GM18519 (cell line): ENCODE measurements around the gene PLPPR5.

Experiments used
- ATAC-seq: cut with Tn5 transposase; IDR thresholded peaks from one replicate; pipeline ENCODE4 v1.9.1; 2021; ENCODE audit warnings: mild to moderate bottlenecking, moderate library complexity; ENCODE audit not compliant: unreplicated experiment, low FRiP score

Gene PLPPR5

DNA sequence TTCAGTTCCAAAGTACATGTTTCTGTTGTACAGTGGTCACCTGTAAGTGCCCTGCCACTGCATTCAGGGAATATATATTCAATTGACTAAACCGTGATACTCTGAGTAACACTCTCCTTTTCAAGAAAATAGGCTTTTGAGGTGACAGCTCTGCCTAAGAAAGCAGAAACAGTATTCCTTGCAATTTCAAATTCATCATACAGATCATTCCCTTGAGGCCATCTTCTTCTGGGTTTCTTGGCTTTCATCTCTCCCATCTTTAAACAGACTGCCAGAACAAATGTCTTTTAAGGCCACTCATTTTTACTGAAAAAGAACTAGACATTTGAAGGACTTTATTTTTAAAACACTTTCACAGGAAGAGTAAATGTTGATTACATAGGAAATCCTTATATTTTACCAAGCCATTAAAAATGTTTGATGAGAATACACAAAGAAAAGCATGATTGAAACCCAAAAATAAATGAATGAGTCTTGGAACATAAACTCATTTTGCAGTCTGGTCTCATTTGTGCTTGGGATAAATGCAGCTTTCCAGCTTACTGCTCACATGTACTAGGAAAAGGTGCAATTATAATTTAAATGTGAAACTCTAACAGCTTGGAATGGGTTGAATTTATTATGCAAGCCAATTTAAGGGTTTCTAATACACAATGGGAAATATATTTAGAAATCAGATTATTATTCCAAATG is 34.7 kb downstream of the PLPPR5 start:
- ATAC-seq, result no peak

DNA sequence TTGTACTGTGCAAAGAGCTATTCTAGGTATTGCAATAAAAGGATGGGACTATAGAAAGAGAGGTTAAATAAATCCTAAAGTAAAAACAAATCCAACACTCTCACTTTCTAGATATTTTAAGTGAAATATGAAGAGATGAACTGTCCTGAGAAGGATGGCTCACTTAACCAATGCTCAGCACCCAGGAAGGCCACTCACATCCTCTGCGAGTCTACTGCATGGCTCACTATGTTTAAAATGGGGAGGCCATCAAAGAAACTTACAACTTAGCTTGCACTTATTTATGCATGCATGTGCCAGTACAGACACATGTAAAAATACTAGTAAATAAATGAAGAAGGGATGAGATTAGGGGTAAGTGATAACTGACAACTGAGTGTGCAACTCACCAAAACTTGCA is 37.5 kb downstream of the PLPPR5 start:
- ATAC-seq, result no peak

DNA sequence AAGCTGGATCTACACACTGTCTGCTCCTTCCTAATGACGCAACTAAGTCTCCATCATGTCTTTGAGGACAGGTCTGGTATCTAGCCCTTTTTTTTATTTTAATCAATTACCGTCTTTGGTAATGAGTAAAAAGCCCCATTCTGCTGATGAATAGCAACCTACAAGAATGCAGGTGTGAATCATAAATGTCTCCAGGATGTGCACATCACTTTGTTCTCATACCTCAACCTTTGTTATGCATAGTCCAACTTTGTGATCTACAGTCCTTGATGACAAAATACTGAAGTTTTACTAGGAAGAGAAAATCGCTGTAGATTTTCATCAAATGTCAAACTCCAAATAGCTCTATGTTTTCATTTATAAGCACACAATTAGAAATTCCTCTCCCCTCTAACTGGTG is 39.3 kb downstream of the PLPPR5 start:
- ATAC-seq, result no peak

DNA sequence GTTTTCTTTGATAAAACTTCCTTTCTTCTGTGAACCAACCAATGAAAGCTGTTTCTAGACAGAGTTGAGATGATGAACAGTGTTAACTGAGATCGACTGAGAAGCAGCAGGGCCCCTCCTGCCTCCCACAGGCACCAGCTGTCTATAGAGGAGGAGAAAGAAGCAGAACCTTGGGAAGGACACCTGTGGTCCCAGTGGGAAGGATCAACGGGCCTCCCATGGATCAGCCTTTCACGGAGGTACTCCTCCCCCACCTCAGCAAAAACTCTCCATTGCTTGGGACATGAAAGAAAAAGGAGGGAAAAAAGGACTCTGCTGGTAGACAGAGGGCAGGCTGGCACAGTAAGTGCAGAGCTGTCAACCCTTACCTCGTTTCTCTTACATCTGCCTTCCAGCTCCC is 40.5 kb downstream of the PLPPR5 start:
- ATAC-seq, result no peak

DNA sequence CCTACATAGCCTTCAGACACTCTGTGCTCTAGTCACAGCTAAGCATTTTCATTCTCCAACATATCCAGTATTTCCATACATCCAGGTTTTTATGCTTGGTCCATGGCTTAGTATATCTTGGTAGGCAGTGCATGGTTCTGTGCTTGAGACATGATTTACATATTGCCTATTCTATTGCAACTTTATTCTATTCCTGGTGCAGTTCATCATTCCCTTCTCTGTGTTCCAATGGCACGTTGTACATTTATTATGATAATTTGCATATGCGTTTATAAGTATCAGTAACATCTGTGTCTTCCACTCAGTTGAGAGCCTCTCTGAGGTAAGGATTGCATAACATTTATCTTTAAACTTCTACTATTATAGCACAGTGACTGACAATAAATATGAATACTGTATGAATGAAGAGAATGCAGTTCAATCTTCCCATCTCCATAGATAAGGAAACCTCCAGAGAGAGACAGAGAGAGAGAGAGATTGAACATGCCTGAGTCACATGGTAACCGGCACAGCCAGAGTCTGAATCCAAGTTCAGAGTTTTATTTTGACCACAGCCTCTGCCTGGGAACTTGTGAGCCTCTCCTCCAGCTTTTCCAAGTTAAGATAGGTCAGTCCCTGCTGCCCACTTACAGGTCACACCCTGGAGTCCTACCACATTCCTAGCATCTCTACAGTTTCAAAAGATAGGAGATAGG is 41.5 kb downstream of the PLPPR5 start:
- no peak for ATAC-seq

DNA sequence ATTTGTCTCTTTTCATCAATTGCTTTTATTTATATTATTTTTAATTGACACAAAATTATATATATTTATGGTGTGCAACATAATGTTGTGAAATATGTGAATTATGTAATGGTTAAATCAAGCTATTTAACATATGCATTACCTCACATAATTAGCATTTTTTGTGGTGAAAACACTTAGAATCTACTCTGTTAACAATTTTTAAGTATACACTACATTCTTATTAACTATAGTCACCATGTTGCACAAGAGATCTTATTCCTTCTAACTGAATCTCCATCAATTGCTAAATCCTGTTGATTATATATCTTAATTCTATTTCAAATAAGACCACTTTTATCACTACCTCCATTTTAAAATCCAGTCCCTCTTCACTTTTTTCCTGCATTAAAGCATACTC is 42.5 kb downstream of the PLPPR5 start:
- ATAC-seq, result no peak

DNA sequence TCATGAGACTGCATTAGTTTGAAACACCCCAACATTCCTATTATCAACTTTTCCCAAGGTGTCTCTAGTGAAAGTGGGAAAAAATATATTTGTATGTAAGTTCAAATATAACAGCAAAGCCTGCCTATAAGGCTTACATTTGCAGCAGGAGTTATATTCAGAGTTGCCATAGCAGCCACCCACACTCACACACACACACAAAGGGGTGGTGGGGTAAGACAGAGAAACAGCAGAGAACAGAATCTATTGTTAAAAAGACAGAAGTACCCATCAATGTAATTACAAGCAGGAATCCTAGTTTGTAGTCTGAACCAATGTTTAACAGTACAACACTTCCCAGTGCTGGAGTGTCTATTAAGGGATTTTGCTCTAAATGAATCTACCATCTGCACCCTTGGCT is 55.0 kb downstream of the PLPPR5 start:
- ATAC-seq, result no peak

DNA sequence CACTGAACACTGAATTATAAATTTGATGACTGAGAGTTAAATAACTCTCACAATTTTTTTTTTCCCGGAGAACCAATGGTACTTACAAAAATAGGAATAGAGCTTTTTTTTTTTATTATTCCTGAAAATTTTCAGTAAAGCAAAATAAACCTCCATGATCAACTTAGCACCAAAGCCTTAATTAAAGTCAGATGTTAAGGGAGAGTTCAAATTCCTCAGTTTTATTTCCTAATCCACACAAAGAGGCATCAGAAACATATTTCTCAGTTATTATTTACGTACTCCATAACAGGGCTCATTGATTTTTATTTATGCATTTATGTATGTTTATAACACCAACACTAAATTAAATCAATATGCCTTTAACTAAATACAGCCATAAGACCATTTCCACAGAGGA is 55.5 kb downstream of the PLPPR5 start:
- no peak for ATAC-seq

DNA sequence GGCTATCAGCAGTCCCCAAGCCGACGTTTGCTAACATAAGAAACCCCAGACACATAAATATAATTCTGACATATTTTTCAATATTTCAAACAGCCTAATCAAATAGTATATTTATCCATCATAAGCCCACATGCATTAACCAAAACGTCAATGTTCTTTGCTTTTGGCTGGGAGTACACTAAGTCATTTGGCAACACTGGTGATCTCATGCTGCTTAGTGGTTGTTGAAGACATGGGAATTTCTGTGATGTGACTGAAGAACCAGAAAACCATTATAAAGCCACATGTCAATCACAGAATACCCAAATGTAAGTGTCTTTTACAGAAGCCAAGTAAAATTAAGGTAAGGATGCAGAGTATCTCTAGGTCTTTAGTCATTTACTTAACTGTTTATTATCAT is 57.6 kb downstream of the PLPPR5 start:
- ATAC-seq, result no peak

DNA sequence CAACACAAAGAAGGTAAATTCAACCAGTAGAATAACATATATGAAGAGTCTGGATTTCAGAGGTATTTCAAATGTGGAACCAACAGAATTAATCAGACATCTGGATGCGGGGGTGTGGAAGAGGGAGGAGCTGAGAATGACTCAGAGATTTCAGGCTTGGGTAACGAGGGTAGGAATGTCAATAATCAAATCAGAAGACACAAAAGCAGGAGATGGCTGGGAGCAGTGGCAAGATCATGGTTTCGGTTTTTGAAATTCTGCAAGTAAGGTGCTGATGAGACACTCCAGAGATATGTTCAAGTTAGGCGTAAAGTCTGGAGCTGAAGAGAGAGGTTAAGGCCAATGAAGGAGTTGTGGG is 64.0 kb downstream of the PLPPR5 start:
- no peak for ATAC-seq

DNA sequence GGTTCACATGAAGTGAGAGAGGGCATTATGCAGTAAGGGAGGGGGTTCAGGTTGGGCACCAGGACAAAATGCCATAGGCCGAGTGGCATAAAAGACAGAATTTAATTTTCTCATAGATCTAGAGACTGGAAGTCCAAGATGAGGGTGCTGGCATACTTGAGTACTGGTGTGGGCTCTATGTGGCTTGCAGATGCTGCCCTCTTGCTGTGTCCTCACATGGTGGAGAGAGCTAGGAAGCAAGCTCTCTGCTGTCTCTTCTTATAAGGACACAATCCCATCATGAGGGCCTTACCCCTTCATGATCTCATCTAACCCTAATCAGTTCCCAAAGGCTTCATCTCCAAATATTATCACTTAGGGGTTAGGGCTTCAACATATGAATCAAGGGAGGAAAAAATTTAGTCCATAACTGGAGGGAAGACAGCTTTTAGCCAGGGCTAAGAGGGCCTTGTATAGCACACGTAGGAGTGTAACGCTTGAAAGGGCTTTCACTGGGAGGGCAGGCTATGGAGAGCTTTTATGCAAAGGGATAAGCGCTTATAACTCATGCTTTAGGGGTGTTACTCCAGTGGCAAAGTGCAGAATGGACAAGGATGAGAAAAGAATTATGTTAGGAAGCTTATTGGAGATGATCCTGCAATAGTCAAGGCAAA is 64.5 kb downstream of the PLPPR5 start:
- ATAC-seq, result no peak

DNA sequence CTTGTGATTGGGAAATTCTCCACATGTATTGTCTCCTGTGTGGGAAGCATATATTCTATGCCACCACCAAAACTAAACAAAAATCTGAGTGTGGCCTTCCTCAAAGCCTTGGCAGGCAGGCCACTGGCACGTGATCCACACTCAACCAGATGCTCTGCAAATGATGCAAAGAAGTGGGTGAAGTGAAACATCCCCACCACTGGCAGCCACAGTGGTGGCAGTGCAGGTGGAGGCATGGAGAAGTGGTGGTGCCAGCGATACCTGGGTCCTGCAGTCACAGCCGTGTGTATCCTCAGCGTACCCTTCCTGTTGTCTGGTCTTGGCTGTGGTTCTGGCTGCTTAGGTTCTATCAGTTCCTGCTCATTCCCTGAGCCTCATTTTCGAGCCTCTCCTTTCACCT is 65.2 kb downstream of the PLPPR5 start:
- no peak for ATAC-seq

DNA sequence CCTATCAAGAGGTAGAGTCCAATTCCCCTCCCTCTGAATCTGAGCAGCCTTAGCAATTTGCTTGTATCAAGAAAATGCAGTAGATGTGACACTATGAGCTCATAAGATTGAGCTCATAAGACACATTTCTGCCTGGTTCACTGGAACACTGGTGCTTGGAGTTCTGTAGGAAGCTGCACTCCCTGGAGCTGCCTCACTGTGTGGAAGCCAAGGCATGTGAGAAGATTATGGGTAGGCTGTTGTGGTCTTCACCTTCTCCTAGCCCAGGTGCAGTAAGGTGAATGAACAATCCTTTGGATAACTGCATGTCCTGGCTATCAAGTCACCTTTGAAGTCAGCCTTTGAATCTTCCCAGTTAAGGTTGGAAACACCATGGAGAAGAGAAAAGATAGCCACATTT is 67.3 kb downstream of the PLPPR5 start:
- no peak for ATAC-seq

DNA sequence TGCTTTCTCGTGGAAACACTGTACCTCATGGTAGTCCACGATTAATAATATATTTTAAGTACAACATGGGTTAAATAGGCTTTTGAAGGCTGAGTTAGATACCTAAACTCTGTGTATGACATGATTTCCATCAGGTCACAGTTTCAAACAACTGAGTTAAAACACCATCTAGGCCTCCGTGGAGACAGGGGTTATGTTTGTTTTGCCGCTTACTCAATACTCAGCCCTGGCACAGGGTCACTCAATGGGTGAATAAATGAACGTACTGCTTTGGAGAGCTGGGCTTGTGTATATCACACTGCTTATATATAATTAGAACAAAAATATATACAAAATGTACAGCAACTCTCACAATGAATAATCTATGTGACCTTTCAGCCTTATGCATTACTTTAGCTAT is 72.5 kb downstream of the PLPPR5 start:
- no peak for ATAC-seq

DNA sequence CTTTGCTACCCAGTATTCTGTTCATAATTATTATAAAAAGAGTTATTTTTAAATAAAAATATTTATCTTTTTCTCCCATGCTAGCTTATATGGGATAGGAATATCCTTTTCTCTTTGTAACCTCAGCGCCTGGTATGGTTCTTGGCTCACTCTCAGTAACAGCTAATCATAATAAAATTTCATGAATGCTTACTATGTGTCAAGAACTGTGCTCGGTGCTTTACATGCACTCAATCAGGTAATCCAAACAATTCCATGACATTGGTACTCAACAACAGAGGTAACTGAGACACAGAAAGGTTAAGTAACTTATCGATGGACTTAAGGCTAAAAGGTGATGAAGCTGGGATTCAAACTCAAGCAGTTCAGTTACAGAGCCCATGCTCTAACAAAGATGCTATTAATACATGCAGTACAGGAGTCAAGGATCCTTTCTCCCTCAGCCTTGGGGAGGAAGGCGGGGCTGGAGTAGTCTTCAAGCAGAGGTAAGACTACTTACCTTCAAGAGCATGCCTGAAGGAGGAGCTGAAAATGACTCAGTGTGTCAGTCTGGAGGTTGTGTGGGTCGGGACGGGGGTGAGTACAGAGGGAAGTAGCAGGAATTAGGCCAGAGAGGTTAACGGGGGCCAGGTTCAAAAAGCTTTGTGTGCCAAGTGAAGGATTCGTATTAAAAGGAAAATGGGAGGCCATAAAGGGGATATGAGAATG is 73.4 kb downstream of the PLPPR5 start:
- ATAC-seq, result no peak

DNA sequence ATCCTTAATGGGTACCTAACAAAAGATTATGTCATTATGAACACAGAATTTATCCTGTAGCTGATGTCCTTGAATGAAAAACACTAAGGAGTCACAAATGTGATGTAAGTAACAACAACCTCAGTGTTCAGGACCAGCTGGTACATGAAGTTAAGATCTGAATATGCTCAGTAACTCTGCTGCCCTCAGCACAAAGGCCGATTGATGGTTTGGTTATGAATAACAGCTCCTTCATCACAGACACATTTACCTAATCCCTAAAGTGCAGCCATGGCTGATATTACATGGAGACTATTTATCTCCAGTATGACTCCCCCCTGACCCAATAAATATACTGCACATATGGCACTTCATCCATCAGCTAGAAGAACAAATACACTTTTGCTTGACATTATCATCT is 75.2 kb downstream of the PLPPR5 start:
- ATAC-seq, result no peak

DNA sequence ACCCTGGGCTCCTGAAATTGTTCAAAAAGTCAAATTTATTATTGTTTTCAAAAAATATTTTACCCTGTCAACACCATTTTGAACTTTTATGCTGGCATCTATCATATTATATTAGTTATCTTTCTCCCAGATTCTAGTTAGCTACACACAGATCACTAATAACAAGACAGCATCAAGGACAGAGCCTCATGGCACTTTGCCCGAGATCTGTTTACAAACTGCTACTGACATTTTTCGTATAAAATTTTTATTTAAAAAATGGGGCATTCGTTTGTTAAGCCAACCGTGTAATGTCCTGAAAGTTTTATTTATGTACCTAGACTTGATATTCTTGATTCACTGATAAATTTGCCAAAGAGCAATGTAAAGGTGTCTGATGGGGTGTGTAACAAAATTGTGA is 78.1 kb downstream of the PLPPR5 start:
- no peak for ATAC-seq

DNA sequence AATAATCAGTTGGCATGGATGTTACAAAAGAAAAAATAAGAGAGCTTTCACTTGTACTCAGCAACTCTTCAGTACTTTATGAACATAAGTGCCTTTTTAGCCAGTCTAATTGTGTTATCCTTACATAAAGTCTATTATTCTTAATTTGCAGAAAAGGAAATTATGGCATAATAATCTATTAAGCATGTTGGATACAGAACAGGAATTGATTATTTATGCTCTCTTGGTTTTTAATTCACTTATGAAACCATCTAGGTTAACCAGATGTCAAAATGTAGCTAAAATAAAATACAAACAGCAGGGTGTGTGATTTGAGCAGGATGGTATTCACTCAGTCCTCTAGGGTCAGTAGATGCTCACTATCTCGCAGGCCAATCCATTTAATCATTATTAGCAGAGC is 79.7 kb downstream of the PLPPR5 start:
- no peak for ATAC-seq

DNA sequence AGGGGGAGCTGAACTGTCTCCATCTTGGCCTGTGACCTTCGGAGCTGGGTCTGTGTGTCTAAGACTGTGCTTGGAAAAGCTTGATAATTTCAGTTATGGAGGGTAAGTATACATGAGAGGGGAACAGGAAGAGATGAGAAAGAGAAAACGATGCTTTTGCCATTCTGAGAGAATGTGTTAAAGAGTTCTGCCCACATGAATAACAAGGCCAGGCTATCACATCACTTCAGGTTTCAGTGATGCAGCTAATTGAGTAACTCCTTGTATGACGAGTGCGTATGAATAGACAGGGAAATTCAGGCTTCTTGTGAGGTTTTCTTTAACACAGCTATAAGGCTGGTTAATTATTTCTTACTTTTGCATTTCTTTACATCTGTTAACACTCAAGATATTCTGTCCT is 81.0 kb downstream of the PLPPR5 start:
- ATAC-seq, result no peak

DNA sequence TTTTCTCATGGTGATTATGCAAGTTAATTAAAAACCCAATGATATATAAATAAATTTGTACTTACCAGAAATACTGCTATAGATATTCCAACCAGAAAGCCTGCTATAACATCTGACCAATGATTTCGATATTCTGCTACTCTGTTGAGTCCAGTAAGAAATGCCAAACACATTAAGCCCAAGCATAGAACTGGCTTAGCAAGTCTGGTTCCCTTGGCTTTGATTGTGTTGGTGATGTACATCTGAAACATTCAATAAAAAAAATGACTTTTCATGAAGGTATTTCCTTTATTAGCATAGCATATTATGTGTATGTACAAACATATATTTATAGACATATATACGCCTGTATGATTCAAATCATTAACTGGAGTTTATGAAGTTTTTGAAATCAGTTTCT is 82.8 kb downstream of the PLPPR5 start:
- no peak for ATAC-seq

DNA sequence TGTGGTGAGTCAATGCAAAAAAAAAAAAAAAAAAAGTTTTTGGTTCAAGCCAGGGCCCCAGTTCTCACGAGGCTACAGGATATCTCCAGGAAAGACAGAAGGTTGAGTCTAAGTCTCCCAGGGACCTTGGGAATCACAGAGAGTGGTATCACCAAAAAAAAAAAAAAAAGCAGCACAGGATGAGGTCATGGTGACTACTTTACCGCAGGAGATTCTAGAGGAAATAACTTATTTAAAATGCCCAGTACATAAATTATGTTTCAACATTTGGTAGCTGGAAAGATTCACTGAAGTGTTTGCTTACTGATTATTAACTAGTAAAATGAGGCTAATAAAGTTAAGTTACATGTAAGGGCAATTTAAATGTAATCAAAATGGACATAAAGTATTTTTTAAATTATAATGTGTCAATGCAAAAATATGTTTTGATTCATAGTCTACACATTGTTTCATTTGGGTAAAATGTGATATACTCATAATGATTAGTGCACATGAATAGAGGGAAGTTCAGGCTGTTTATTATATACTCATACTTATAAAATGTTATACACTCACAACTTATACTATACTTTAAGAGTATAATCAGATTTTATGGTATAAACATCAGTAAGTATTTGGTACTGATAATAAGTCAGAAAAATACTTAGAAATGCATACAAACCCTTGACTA is 84.1 kb downstream of the PLPPR5 start:
- no peak for ATAC-seq
